HepG2 (cell line): ENCODE data around the gene RMRP. TPM values are rescaled to one million over a fixed set of nuclear protein-coding genes. Genes with fewer than 3 reads are reported as not detected.

ENCODE experiments used
- ARID3A ChIP-seq: IDR thresholded peaks from 2 replicates; pipeline ENCODE4 v1.6.1; 2012; ENCODE audit warnings: low read depth, low read length, improper control_type of control experiment
- MIER3 ChIP-seq: IDR thresholded peaks from 2 replicates; pipeline ENCODE4 v1.6.1; 2016; ENCODE audit warnings: missing compliant biosample characterization, borderline replicate concordance
- MYNN ChIP-seq: sonication (generic); formaldehyde crosslinking; IDR thresholded peaks from 2 replicates; pipeline ENCODE4 v1.4.0; 2020; ENCODE audit warnings: mild to moderate bottlenecking, low read depth, missing genetic modification reagents
- NCOA2 ChIP-seq: sonication (generic); formaldehyde crosslinking; IDR thresholded peaks from 2 replicates; pipeline ENCODE4 v1.8.0; 2022; ENCODE audit warnings: inconsistent platforms
- NFIC ChIP-seq: IDR thresholded peaks from 2 replicates; pipeline ENCODE4 v1.6.1; 2012; ENCODE audit warnings: mild to moderate bottlenecking, low read length, inconsistent platforms
- NFRKB ChIP-seq: fragments of 450-650 bp; IDR thresholded peaks from 2 replicates; pipeline ENCODE4 v1.6.1; 2017
- POLR2AphosphoS5 ChIP-seq: IDR thresholded peaks from 2 replicates; pipeline ENCODE4 v1.6.1; 2012; ENCODE audit warnings: low read depth, low read length
- REST ChIP-seq, 2 experiments: IDR thresholded peaks; 2 replicates each; pipeline ENCODE4 v1.6.1; 2011 to 2012; ENCODE audit warnings: low read length in 2 of 2, borderline replicate concordance in 1 of 2, low read depth in 1 of 2, mild to moderate bottlenecking in 1 of 2, moderate library complexity in 1 of 2
- RFX1 ChIP-seq: fragments of 450-650 bp; IDR thresholded peaks from 2 replicates; pipeline ENCODE4 v1.6.1; 2017
- STAT6 ChIP-seq: sonication (generic); formaldehyde crosslinking; IDR thresholded peaks from 2 replicates; pipeline ENCODE4 v1.4.0; 2020; ENCODE audit warnings: missing genetic modification reagents, mild to moderate bottlenecking, borderline replicate concordance
- UBTF ChIP-seq: sonication (generic); formaldehyde crosslinking; IDR thresholded peaks from 2 replicates; pipeline ENCODE4 v1.4.0; 2020; ENCODE audit warnings: mild to moderate bottlenecking, missing genetic modification reagents
- USF2 ChIP-seq, 2 experiments: sonication (generic) in 1 of 2; formaldehyde crosslinking in 1 of 2; IDR thresholded peaks; 2 replicates each; pipeline versions ENCODE4 v1.5.1 to v1.6.1; 2011 to 2020; ENCODE audit warnings: borderline replicate concordance in 1 of 2, low read depth in 1 of 2, low read length in 1 of 2, mild to moderate bottlenecking in 1 of 2, missing genetic modification reagents in 1 of 2, moderate library complexity in 1 of 2
- ZFP90 ChIP-seq: sonication (generic); formaldehyde crosslinking; IDR thresholded peaks from 2 replicates; pipeline ENCODE4 v1.8.0; 2022; ENCODE audit warnings: missing genetic modification reagents, mild to moderate bottlenecking, inconsistent platforms, borderline replicate concordance
- ZNF354B ChIP-seq: sonication (generic); formaldehyde crosslinking; IDR thresholded peaks from 2 replicates; pipeline ENCODE4 v1.8.0; 2022; ENCODE audit warnings: mild to moderate bottlenecking, missing genetic modification reagents
- ZNF614 ChIP-seq: IDR thresholded peaks from 2 replicates; pipeline ENCODE4 v1.6.1; 2018; ENCODE audit warnings: missing biosample characterization, missing genetic modification reagents, inconsistent platforms, borderline replicate concordance
- ZNF615 ChIP-seq: sonication (generic); formaldehyde crosslinking; IDR thresholded peaks from 2 replicates; pipeline ENCODE4 v1.5.0; 2020; ENCODE audit warnings: mild to moderate bottlenecking, missing genetic modification reagents, borderline replicate concordance
- polyA plus RNA-seq, 8 experiments: library from polyadenylated mRNA; depleted of rRNA in 3 of 8; stranded (reverse) in 7 of 8; unstranded in 1 of 8; fragments of >200 nt; fragmentation: Illumina TruSeq in 4 of 8; extraction: Trizol in 4 of 8; gene quantifications; 2 replicates each; pipeline versions ENCODE4 v1.2.1 to v1.2.3, GENCODE V29; 2011 to 2016; ENCODE audit warnings: low read depth in 4 of 8, missing spikeins in 1 of 8, mixed read lengths in 1 of 8; ENCODE audit not compliant: insufficient read depth in 1 of 8
- total RNA-seq, 5 experiments: library from RNA; depleted of rRNA; stranded (reverse); fragments of >200 nt; fragmentation: Illumina TruSeq; extraction: Trizol; gene quantifications; 2 replicates each; pipeline ENCODE4 v1.2.3, GENCODE V29; 2016; ENCODE audit warnings: low read depth in 1 of 5

Gene RMRP
- total and polyA plus RNA-seq, 2 of the 13 experiments (the other 11 are each of a cell fraction or from before 2014, with no cell fraction given) = 51.4 to 4,025 TPM

- TF ChIP-seq REST (IDR thresholded peaks at IDR 0.05; ENCODE audit: borderline replicate concordance in 1 of 2, low read depth in 1 of 2, low read length in 2 of 2) (no peak), NCOA2 (no peak), NFRKB (no peak), RFX1 (no peak), POLR2AphosphoS5 (no peak), ZNF354B (CRISPR knock-in tag) (no peak), ZNF615 (CRISPR knock-in tag) (no peak), NFIC (no peak), ARID3A (no peak), MIER3 (CRISPR knock-in tag) (no peak), ZFP90 (CRISPR knock-in tag) (no peak), MYNN (CRISPR knock-in tag) (no peak), USF2 (IDR thresholded peaks at IDR 0.05; ENCODE audit: low read depth, low read length) (no peak), USF2 (CRISPR knock-in tag; IDR thresholded peaks at IDR 0.05; ENCODE audit: borderline replicate concordance) (no peak), STAT6 (CRISPR knock-in tag) (no peak), UBTF (CRISPR knock-in tag) (no peak), ZNF614 (no peak)
Measured at GRCh38 chr9:35660966-35661415, 3.2 kb upstream of the RMRP start (continued).
